ENCODE data around the gene STON2.

Gene STON2

GRCh38 chr14:81416194-81416952 lies 16.2 kb upstream of the STON2 start:
- no peak overlapping the region for H3K27ac ChIP-seq (ENCODE audit: low read depth, low read length)
- H3K4me1 ChIP-seq (ENCODE audit: control insufficient read depth, insufficient read depth, low read length), result no peaks in the 10 kb centered on the region
- peaks cover 4% of the 10 kb centered on the region for H3K36me3 ChIP-seq (ENCODE audit: control insufficient read depth, insufficient read depth, low read length)
- no peak overlapping the region for H3K4me3 ChIP-seq (ENCODE audit: low read depth, low read length)
- H3K9me3 ChIP-seq (ENCODE audit: control insufficient read depth, insufficient read depth, low read length), result no peaks in the 10 kb centered on the region
- H3K27me3 ChIP-seq (ENCODE audit: control insufficient read depth, insufficient read depth, low read length), result no peaks in the 10 kb centered on the region
- no peak overlapping the region for H3K9ac ChIP-seq (ENCODE audit: low read depth, low read length)

- Histone ChIP-seq H3K27me3 (ENCODE audit: control insufficient read depth, insufficient read depth, low read length) (no peaks in the 10 kb centered on the region), H3K9ac (ENCODE audit: low read depth, low read length) (no peak overlapping the region), H3K36me3 (ENCODE audit: control insufficient read depth, insufficient read depth, low read length) (peaks cover 4% of the 10 kb centered on the region), H3K4me1 (ENCODE audit: control insufficient read depth, insufficient read depth, low read length) (no peaks in the 10 kb centered on the region), H3K4me3 (ENCODE audit: low read depth, low read length) (no peak overlapping the region), H3K9me3 (ENCODE audit: control insufficient read depth, insufficient read depth, low read length) (no peaks in the 10 kb centered on the region), H3K27ac (ENCODE audit: low read depth, low read length) (no peak overlapping the region)
Observed at GRCh38 chr14:81415781-81416180, 15.7 kb upstream of the STON2 start.

- no peaks in the 10 kb centered on the region for H3K4me1 ChIP-seq (ENCODE audit: control insufficient read depth, insufficient read depth, low read length)
- no peaks in the 10 kb centered on the region for H3K36me3 ChIP-seq (ENCODE audit: control insufficient read depth, insufficient read depth, low read length)
- no peak overlapping the region for H3K27ac ChIP-seq (ENCODE audit: low read depth, low read length)
- no peaks in the 10 kb centered on the region for H3K27me3 ChIP-seq (ENCODE audit: control insufficient read depth, insufficient read depth, low read length)
- H3K9ac ChIP-seq (ENCODE audit: low read depth, low read length), result no peak overlapping the region
- H3K9me3 ChIP-seq (ENCODE audit: control insufficient read depth, insufficient read depth, low read length), result no peaks in the 10 kb centered on the region
- no peak overlapping the region for H3K4me3 ChIP-seq (ENCODE audit: low read depth, low read length)
Observed at GRCh38 chr14:81414123-81414522, 14.0 kb upstream of the STON2 start.

GRCh38 chr14:81412779-81413178 lies 12.7 kb upstream of the STON2 start:
- no peak overlapping the region for H3K4me3 ChIP-seq (ENCODE audit: low read depth, low read length)
- H3K9me3 ChIP-seq (ENCODE audit: control insufficient read depth, insufficient read depth, low read length), result no peaks in the 10 kb centered on the region
- no peak overlapping the region for H3K9ac ChIP-seq (ENCODE audit: low read depth, low read length)
- H3K36me3 ChIP-seq (ENCODE audit: control insufficient read depth, insufficient read depth, low read length), result no peaks in the 10 kb centered on the region
- no peak overlapping the region for H3K27ac ChIP-seq (ENCODE audit: low read depth, low read length)
- no peaks in the 10 kb centered on the region for H3K4me1 ChIP-seq (ENCODE audit: control insufficient read depth, insufficient read depth, low read length)
- H3K27me3 ChIP-seq (ENCODE audit: control insufficient read depth, insufficient read depth, low read length), result no peaks in the 10 kb centered on the region

GRCh38 chr14:81408595-81408994 lies 8.5 kb upstream of the STON2 start:
- no peaks in the 10 kb centered on the region for H3K9me3 ChIP-seq (ENCODE audit: control insufficient read depth, insufficient read depth, low read length)
- H3K36me3 ChIP-seq (ENCODE audit: control insufficient read depth, insufficient read depth, low read length), result no peaks in the 10 kb centered on the region
- H3K9ac ChIP-seq (ENCODE audit: low read depth, low read length), result no peak overlapping the region
- no peak overlapping the region for H3K27ac ChIP-seq (ENCODE audit: low read depth, low read length)
- H3K27me3 ChIP-seq (ENCODE audit: control insufficient read depth, insufficient read depth, low read length), result no peaks in the 10 kb centered on the region
- no peak overlapping the region for H3K4me3 ChIP-seq (ENCODE audit: low read depth, low read length)
- H3K4me1 ChIP-seq (ENCODE audit: control insufficient read depth, insufficient read depth, low read length), result no peaks in the 10 kb centered on the region

GRCh38 chr14:81406863-81407262 lies 6.7 kb upstream of the STON2 start:
- H3K27me3 ChIP-seq (ENCODE audit: control insufficient read depth, insufficient read depth, low read length), result no peaks in the 10 kb centered on the region
- H3K9me3 ChIP-seq (ENCODE audit: control insufficient read depth, insufficient read depth, low read length), result no peaks in the 10 kb centered on the region
- H3K9ac ChIP-seq (ENCODE audit: low read depth, low read length), result no peak overlapping the region
- no peaks in the 10 kb centered on the region for H3K4me1 ChIP-seq (ENCODE audit: control insufficient read depth, insufficient read depth, low read length)
- H3K4me3 ChIP-seq (ENCODE audit: low read depth, low read length), result no peak overlapping the region
- no peaks in the 10 kb centered on the region for H3K36me3 ChIP-seq (ENCODE audit: control insufficient read depth, insufficient read depth, low read length)
- no peak overlapping the region for H3K27ac ChIP-seq (ENCODE audit: low read depth, low read length)

- Histone ChIP-seq H3K9ac (ENCODE audit: low read depth, low read length) (no peak overlapping the region), H3K27ac (ENCODE audit: low read depth, low read length) (no peak overlapping the region), H3K4me1 (ENCODE audit: control insufficient read depth, insufficient read depth, low read length) (peaks cover 8% of the 10 kb centered on the region; the same call in 1 of the 2 replicates)
Observed at GRCh38 chr14:81402123-81402495, 2.0 kb upstream of the STON2 start.

GRCh38 chr14:81401420-81402122 lies 1.4 kb upstream of the STON2 start:
- Histone ChIP-seq H3K9me3 (ENCODE audit: control insufficient read depth, insufficient read depth, low read length) (no peaks in the 10 kb centered on the region), H3K27ac (ENCODE audit: low read depth, low read length) (no peak overlapping the region), H3K9ac (ENCODE audit: low read depth, low read length) (no peak overlapping the region), H3K4me1 (ENCODE audit: control insufficient read depth, insufficient read depth, low read length) (peaks cover 8% of the 10 kb centered on the region; the same call in 1 of the 2 replicates), H3K36me3 (ENCODE audit: control insufficient read depth, insufficient read depth, low read length) (peaks cover 9% of the 10 kb centered on the region), H3K4me3 (ENCODE audit: low read depth, low read length) (no peak overlapping the region), H3K27me3 (ENCODE audit: control insufficient read depth, insufficient read depth, low read length) (no peaks in the 10 kb centered on the region)

More at GRCh38 chr14:81402123-81402495, 2.0 kb upstream of the STON2 start:
- Histone ChIP-seq H3K27me3 (ENCODE audit: control insufficient read depth, insufficient read depth, low read length) (no peaks in the 10 kb centered on the region), H3K4me3 (ENCODE audit: low read depth, low read length) (no peak overlapping the region), H3K36me3 (ENCODE audit: control insufficient read depth, insufficient read depth, low read length) (peaks cover 9% of the 10 kb centered on the region), H3K9me3 (ENCODE audit: control insufficient read depth, insufficient read depth, low read length) (no peaks in the 10 kb centered on the region)

- H3K27ac ChIP-seq (ENCODE audit: low read depth, low read length), result no peak overlapping the region
- H3K36me3 ChIP-seq (ENCODE audit: control insufficient read depth, insufficient read depth, low read length), result peaks cover 9% of the 10 kb centered on the region
- peaks cover 8% of the 10 kb centered on the region; the same call in 1 of the 2 replicates for H3K4me1 ChIP-seq (ENCODE audit: control insufficient read depth, insufficient read depth, low read length)
- H3K9ac ChIP-seq (ENCODE audit: low read depth, low read length), result no peak overlapping the region
- no peak overlapping the region for H3K4me3 ChIP-seq (ENCODE audit: low read depth, low read length)
- no peaks in the 10 kb centered on the region for H3K9me3 ChIP-seq (ENCODE audit: control insufficient read depth, insufficient read depth, low read length)
- H3K27me3 ChIP-seq (ENCODE audit: control insufficient read depth, insufficient read depth, low read length), result no peaks in the 10 kb centered on the region
Observed at GRCh38 chr14:81400852-81401251, 728 bp upstream of the STON2 start.

GRCh38 chr14:81398196-81398891 lies 1.8 kb downstream of the STON2 start:
- Histone ChIP-seq H3K27ac (ENCODE audit: low read depth, low read length) (no peak overlapping the region), H3K9me3 (ENCODE audit: control insufficient read depth, insufficient read depth, low read length) (no peaks in the 10 kb centered on the region), H3K9ac (ENCODE audit: low read depth, low read length) (no peak overlapping the region), H3K27me3 (ENCODE audit: control insufficient read depth, insufficient read depth, low read length) (no peaks in the 10 kb centered on the region), H3K36me3 (ENCODE audit: control insufficient read depth, insufficient read depth, low read length) (peaks cover 19% of the 10 kb centered on the region), H3K4me3 (ENCODE audit: low read depth, low read length) (no peak overlapping the region), H3K4me1 (ENCODE audit: control insufficient read depth, insufficient read depth, low read length) (peaks cover 8% of the 10 kb centered on the region; the same call in 1 of the 2 replicates)

- Histone ChIP-seq H3K4me3 (ENCODE audit: low read depth, low read length) (no peak overlapping the region), H3K36me3 (ENCODE audit: control insufficient read depth, insufficient read depth, low read length) (peaks cover 19% of the 10 kb centered on the region), H3K4me1 (ENCODE audit: control insufficient read depth, insufficient read depth, low read length) (peaks cover 6% of the 10 kb centered on the region; the same call in 1 of the 2 replicates), H3K9ac (ENCODE audit: low read depth, low read length) (no peak overlapping the region), H3K27me3 (ENCODE audit: control insufficient read depth, insufficient read depth, low read length) (no peaks in the 10 kb centered on the region), H3K9me3 (ENCODE audit: control insufficient read depth, insufficient read depth, low read length) (no peaks in the 10 kb centered on the region), H3K27ac (ENCODE audit: low read depth, low read length) (no peak overlapping the region)
Observed at GRCh38 chr14:81396113-81396512, 4.0 kb downstream of the STON2 start.
